Endothelial cell of umbilical vein (primary cell): ENCODE measurements around the gene LRP1B.

Experiments used
- EZH2 ChIP-seq: IDR thresholded peaks from 2 replicates; pipeline ENCODE4 v1.6.1; 2012; ENCODE audit warnings: borderline replicate concordance, low read depth, mild to moderate bottlenecking, moderate library complexity, low read length, inconsistent platforms; ENCODE audit not compliant: severe bottlenecking
- POLR2A ChIP-seq: IDR thresholded peaks from 2 replicates; pipeline ENCODE4 v1.6.1; 2012; ENCODE audit warnings: low read depth, mild to moderate bottlenecking, control low read depth, low read length
- POLR2AphosphoS5 ChIP-seq: IDR thresholded peaks from 2 replicates; pipeline ENCODE4 v1.6.1; 2012; ENCODE audit warnings: low read depth, mild to moderate bottlenecking, control low read depth, low read length, moderate library complexity; ENCODE audit not compliant: insufficient read depth
- TF ChIP-seq, protein P1 (sequence below), 2 donors: IDR thresholded peaks; 1 replicate in 1 of 2; 2 replicates in 1 of 2; pipeline ENCODE4 v1.5.1; 2011; ENCODE audit warnings: low read length in 2 of 2, mild to moderate bottlenecking in 2 of 2, moderate library complexity in 2 of 2, control low read depth in 1 of 2, inconsistent platforms in 1 of 2, low read depth in 1 of 2; ENCODE audit not compliant: insufficient read depth in 1 of 2; ENCODE audit errors: extremely low read depth in 1 of 2
- TF ChIP-seq, protein P2 (sequence below): IDR thresholded peaks from 2 replicates; pipeline ENCODE4 v1.6.1; 2011; ENCODE audit not compliant: insufficient read depth, insufficient read length

DNA sequence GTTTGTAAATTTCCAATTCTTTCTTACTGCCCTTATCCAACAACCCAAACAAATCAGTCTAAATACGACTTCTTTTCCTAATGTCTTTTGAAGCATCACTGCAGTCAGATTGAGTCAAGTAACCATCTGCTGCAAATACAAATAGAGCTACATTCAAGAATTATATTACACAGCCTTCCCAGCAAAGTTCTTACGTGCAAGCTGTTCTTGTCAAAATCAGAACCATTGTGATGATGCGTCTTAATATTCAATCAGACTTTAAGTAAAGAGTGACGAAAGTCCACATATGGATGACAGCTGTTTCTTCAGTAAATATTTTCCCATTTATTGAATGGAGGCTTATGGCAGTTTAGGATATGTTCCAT is 943.8 kb downstream of the LRP1B start:
- TF ChIP-seq, protein P1, sequence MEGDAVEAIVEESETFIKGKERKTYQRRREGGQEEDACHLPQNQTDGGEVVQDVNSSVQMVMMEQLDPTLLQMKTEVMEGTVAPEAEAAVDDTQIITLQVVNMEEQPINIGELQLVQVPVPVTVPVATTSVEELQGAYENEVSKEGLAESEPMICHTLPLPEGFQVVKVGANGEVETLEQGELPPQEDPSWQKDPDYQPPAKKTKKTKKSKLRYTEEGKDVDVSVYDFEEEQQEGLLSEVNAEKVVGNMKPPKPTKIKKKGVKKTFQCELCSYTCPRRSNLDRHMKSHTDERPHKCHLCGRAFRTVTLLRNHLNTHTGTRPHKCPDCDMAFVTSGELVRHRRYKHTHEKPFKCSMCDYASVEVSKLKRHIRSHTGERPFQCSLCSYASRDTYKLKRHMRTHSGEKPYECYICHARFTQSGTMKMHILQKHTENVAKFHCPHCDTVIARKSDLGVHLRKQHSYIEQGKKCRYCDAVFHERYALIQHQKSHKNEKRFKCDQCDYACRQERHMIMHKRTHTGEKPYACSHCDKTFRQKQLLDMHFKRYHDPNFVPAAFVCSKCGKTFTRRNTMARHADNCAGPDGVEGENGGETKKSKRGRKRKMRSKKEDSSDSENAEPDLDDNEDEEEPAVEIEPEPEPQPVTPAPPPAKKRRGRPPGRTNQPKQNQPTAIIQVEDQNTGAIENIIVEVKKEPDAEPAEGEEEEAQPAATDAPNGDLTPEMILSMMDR (IDR thresholded peaks at IDR 0.05; ENCODE audit: extremely low read depth in 1 of 2, insufficient read depth in 1 of 2, low read depth in 1 of 2, low read length in 2 of 2) = no peak
- TF ChIP-seq POLR2A = no peak
- TF ChIP-seq, protein P2, sequence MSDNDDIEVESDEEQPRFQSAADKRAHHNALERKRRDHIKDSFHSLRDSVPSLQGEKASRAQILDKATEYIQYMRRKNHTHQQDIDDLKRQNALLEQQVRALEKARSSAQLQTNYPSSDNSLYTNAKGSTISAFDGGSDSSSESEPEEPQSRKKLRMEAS = no peak
- no peak for TF ChIP-seq POLR2AphosphoS5
- TF ChIP-seq EZH2 = no peak
